NCI-H2107 treated with DMSO at 0.1 percent for 48 hours (cell line): ENCODE measurements around the gene CDH4.

ENCODE experiments used
- DNase-seq: peaks from one replicate; lab custom pipeline; 2025; ENCODE audit not compliant: unreplicated experiment; lab: John Stamatoyannopoulos, UW

The CDH4 gene

GRCh38 chr20:61680096-61680495 lies 428.0 kb downstream of the CDH4 start:
- no peak for DNase-seq

GRCh38 chr20:61682114-61682995 lies 430.3 kb downstream of the CDH4 start:
- no peak for DNase-seq

DNA sequence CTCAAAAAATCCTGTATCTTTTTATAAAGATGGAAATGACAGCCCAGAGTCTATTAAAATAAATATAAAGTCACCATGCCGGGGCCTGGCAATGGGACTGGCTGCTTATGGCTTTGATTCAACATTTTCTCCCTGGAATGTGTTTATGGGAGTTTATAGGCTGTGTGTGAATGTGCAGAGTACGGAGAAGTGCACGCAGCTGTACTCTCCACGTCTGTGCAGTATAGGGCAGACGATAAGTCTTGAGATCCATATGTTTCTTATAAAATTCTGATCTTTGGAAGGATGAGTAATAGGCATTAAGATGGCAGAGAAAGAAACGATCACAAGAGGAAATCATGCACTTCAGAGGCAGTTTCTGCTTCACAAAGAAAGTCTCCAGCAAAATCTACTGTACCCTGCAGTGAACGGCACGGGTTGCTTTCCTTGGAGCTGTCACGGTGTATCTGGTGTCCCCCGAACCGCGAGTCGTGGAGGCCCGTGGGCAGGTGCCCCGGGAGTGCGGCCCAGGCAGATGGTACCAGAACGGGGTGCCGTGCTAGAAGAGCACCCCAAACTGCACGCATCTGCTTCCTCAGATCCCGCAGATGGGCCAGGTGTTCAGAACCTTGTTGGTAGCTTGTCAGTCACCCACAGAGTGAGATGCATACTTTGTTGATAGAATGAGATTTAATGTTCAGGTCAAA lies 431.1 kb downstream of the CDH4 start:
- no peak for DNase-seq

DNA sequence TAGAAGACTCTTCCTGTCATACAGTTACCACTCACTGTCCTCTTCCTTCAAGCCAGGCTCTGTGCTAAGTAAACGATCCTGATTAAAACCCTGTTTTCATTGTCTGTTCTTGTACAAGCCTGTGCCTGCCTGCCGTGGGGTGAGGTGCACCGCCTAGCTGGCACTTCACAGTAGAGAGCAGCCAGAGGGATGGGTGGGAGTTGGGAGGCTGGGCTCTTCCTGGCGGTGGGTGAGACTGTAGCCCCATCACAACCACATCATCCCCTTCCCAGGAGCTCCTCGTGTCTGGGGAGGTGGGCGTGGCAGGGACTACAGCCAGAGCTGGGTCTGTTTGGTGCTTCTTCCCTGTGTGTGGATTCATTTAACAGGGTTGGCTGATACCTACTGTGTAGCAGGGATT lies 431.7 kb downstream of the CDH4 start:
- DNase-seq = no peak

- no peak for DNase-seq
Observed at GRCh38 chr20:61684136-61684535, 432.1 kb downstream of the CDH4 start.

- DNase-seq = no peak
Observed at GRCh38 chr20:61684583-61685235, 432.6 kb downstream of the CDH4 start.

GRCh38 chr20:61685462-61685861 lies 433.4 kb downstream of the CDH4 start:
- DNase-seq = no peak

DNA sequence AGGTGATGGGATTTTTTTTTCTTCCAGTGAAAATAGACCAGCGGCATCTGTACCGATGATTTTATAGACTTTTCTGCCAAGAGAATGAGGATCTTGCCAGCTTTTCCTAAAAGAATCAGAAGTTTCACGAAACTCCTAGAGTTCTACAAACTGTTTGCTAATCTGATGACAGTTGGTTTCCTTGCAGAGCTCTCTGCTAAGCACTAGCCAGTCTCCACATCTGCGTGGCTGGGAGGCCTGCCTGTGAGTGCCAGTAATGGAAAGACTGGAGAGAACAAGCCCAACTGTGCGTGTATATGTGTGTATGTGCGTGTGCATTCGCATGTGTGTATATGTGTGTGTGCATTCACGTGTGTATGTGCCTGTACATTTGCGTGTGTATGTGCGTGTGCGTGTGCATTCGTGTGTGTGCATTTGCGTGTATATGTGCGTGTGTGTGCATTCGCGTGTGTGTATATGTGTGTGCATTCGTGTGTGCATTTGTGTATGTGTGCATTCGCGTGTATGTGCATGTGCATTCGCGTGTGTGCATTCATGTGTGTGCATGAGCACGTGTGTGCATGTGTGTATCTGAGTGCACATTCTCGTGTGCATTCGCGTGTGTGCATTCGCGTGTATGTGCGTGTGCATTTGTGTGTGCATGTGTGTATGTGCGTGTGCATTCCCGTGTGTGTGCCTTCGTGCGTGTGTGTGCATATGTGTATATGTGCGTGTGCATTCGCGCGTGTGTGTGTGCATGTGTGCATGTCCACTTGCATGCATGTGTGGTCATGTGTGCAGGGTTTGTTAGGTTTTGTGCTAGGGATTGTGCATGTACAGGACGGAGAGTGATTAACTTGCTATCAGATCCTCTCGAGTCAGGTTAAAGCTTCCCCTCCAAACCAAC lies 434.2 kb downstream of the CDH4 start:
- no peak for DNase-seq

DNA sequence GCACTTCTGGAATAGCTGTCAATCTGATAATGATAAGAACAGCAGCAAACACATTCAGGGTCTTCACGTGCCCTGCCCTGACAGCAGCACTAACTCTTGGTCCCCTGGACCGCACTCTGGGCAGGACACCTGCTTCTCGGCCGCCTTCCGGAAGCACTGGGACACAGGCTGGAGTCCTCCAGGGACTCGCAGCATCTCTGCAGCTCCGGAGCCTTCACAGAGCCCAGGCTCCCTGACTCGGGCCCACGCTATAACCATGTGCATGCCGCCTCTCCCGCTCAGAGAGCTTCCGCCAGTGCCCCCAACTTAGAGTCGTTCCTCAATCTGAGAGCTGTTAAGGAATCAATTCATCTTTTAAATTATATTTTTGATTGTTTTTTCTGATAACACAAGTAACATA lies 436.4 kb downstream of the CDH4 start:
- no peak for DNase-seq

- no peak for DNase-seq
Observed at GRCh38 chr20:61690150-61690549, 438.1 kb downstream of the CDH4 start.

GRCh38 chr20:61690993-61691838 lies 439.2 kb downstream of the CDH4 start:
- no peak for DNase-seq

GRCh38 chr20:61691978-61692377 lies 439.9 kb downstream of the CDH4 start:
- DNase-seq = no peak

GRCh38 chr20:61692479-61692878 lies 440.4 kb downstream of the CDH4 start:
- DNase-seq = no peak

DNA sequence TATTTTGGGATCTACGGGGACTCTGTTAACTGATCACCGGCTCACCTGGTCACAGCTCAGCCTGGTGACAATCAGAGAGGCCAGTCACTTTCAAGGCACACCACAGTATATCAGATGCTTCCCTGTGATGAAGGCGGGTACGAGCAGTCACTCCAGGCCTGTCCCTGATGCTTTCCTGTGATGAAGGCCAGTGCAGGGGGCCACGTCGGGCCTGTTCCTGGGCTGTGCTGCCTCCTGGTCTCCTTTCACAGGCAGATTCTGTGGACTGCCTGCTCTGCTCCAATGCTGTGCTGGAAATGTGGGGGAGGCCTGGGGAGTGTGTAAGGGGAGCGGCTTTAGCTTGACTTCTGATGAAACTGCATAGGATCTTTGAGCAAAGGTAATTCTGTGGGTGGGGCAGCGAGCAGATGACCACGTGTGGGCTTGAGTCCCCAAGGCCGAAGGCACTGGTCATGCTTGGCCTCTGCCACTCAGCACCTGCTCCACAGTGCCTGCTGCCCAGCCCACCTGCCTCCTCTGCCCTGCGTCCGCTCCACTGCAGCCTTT lies 441.1 kb downstream of the CDH4 start:
- DNase-seq = no peak

DNA sequence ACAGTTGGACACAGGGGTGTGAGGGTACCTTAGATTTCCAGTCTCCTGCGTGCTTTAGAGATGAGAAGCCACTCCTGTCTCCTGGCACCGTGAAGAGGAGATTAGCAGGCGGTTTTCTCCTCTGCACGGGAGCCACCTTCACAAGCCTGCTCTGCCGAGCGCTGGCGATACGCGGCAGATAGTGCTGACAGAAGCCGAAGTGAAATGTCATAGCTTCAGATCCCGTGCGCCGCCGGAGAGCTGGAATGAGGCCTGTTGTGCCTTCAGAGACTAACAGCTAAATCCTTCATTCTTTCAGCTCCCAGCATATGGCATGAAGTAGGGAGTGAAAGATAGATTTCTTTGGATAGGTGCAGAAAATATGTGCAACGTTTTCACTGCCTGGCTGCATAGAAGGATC lies 442.6 kb downstream of the CDH4 start:
- no peak for DNase-seq

DNA sequence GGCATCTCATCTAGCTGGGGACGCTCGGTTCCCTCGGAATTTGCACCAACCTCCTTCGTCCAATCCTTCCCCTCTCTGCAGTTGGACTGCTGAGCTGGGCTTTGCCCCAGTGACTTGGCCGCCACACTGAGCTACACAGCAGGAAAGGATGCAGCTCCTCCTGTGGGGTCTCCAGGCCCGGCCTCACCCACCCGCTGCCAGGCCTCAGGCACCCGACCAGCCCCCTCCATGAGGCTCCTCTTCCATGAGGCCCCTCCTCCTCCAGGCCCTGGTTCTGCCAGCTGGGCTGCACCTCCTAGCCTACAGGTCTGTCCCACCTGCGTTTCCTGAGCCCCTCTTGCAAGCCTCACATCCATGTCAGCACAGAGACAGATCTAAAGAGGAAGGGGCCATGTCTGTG lies 443.7 kb downstream of the CDH4 start:
- DNase-seq = no peak

GRCh38 chr20:61696181-61696735 lies 444.2 kb downstream of the CDH4 start:
- no peak for DNase-seq

- no peak for DNase-seq
Observed at GRCh38 chr20:61697666-61698597, 445.9 kb downstream of the CDH4 start.
